Endothelial cell of umbilical vein (primary cell): ENCODE data around the gene CDC14B. TPM values are rescaled to one million over a fixed set of nuclear protein-coding genes. Genes with fewer than 3 reads are reported as not detected.

Experiments
- BruUV-seq: library from RNA; stranded (reverse); fragments of 400-500 nt; replicated peaks from 2 replicates; lab custom pipeline; 2021; lab: Mats Ljungman, UMichigan
- CTCF ChIA-PET: fragments of 300-600, 350-600 bp; sonication (Branson Sonifier 250); formaldehyde crosslinking; loops from one replicate; lab custom pipeline; 2021; ENCODE audit warnings: antibody characterized with exemption, inconsistent platforms; lab: Charles Lee
- POLR2A ChIA-PET: fragments of 300-600, 350-600 bp; sonication (Branson Sonifier 250); formaldehyde crosslinking; loops from one replicate; lab custom pipeline; 2021; ENCODE audit warnings: antibody characterized with exemption, inconsistent platforms; lab: Charles Lee
- DNase-seq: peaks from one replicate; pipeline ENCODE4 v3.0.0-alpha.2; 2011; ENCODE audit warnings: low read depth, low spot score
- FAIRE-seq: peaks from 2 replicates; lab custom pipeline; 2011; peaks lifted over from hg19 to GRCh38; lab: Jason Lieb, UNC
- H2AFZ ChIP-seq: 2 replicates; pipeline ENCODE4 v1.6.0; 2012; ENCODE audit warnings: low read depth, low read length, control low read depth, inconsistent platforms
- H3K27ac ChIP-seq: 2 replicates; pipeline ENCODE4 v1.5.1; 2011; ENCODE audit warnings: low read depth, mild to moderate bottlenecking, control low read depth, low read length, moderate library complexity; ENCODE audit not compliant: insufficient read depth
- H3K27me3 ChIP-seq, 2 experiments: 2 replicates each; pipeline versions ENCODE4 v1.6.0 to v1.6.1; 2011; ENCODE audit warnings: low read length in 2 of 2, mixed read lengths in 1 of 2; ENCODE audit not compliant: control insufficient read depth in 2 of 2, insufficient read depth in 2 of 2
- H3K36me3 ChIP-seq, 2 experiments: 2 replicates in 1 of 2; 3 replicates in 1 of 2; pipeline ENCODE4 v1.5.1; 2011; ENCODE audit warnings: low read length in 2 of 2, mild to moderate bottlenecking in 1 of 2, moderate library complexity in 1 of 2; ENCODE audit not compliant: control insufficient read depth in 2 of 2, insufficient read depth in 2 of 2; ENCODE audit errors: extremely low read depth in 1 of 2
- H3K4me1 ChIP-seq: 3 replicates; pipeline ENCODE4 v1.5.1; 2011; ENCODE audit warnings: mild to moderate bottlenecking, low read length; ENCODE audit not compliant: control insufficient read depth, insufficient read depth; ENCODE audit errors: extremely low read depth
- H3K4me2 ChIP-seq: 2 replicates; pipeline ENCODE4 v1.6.1; 2011; ENCODE audit warnings: low read length, control low read depth, mixed read lengths; ENCODE audit not compliant: insufficient read depth
- H3K4me3 ChIP-seq, 3 experiments: fragments of 200-600 bp in 1 of 3; sonication (generic), shearing (Covaris generic) in 1 of 3; replicated peaks in 1 of 3; 2 replicates each; pipeline ENCODE4 v1.5.1; 2011 to 2016; ENCODE audit warnings: control low read depth in 3 of 3, low read length in 3 of 3, mild to moderate bottlenecking in 2 of 3, inconsistent platforms in 1 of 3, low read depth in 1 of 3, moderate library complexity in 1 of 3; ENCODE audit not compliant: insufficient read depth in 1 of 3
- H3K79me2 ChIP-seq: 2 replicates; pipeline ENCODE4 v1.6.0; 2012; ENCODE audit warnings: low read length, inconsistent platforms; ENCODE audit not compliant: control insufficient read depth, insufficient read depth
- H3K9ac ChIP-seq: replicated peaks from 2 replicates; pipeline ENCODE3; 2011; ENCODE audit warnings: low read length, control low read depth; ENCODE audit not compliant: insufficient read depth; ENCODE audit errors: extremely low read depth
- H3K9me1 ChIP-seq: replicated peaks from 3 replicates; pipeline ENCODE4 v1.6.0; 2011; ENCODE audit warnings: mild to moderate bottlenecking, low read length; ENCODE audit not compliant: control insufficient read depth, insufficient read depth; ENCODE audit errors: extremely low read depth
- H3K9me3 ChIP-seq: replicated peaks from 2 replicates; pipeline ENCODE4 v1.5.1; 2012; ENCODE audit warnings: low read length, inconsistent platforms; ENCODE audit not compliant: control insufficient read depth, insufficient read depth
- H4K20me1 ChIP-seq: replicated peaks from 2 replicates; pipeline ENCODE3; 2011; ENCODE audit warnings: mild to moderate bottlenecking, low read length; ENCODE audit not compliant: control insufficient read depth, insufficient read depth; ENCODE audit errors: extremely low read depth
- EZH2 ChIP-seq: IDR thresholded peaks from 2 replicates; pipeline ENCODE4 v1.6.1; 2012; ENCODE audit warnings: borderline replicate concordance, low read depth, mild to moderate bottlenecking, moderate library complexity, low read length, inconsistent platforms; ENCODE audit not compliant: severe bottlenecking
- FOS ChIP-seq: IDR thresholded peaks from 2 replicates; pipeline ENCODE4 v1.6.1; 2011; ENCODE audit warnings: mild to moderate bottlenecking, low read length, moderate library complexity, borderline replicate concordance; ENCODE audit not compliant: insufficient read depth
- GATA2 ChIP-seq: IDR thresholded peaks from 2 replicates; pipeline ENCODE4 v1.7.0; 2011; ENCODE audit warnings: low read depth, mild to moderate bottlenecking, moderate library complexity, mixed read lengths, low read length; ENCODE audit not compliant: insufficient read length, insufficient read depth
- JUN ChIP-seq: IDR thresholded peaks from 2 replicates; pipeline ENCODE4 v1.6.1; 2011; ENCODE audit warnings: borderline replicate concordance, low read depth; ENCODE audit not compliant: insufficient read length, insufficient read depth
- MYC ChIP-seq: IDR thresholded peaks from one replicate; pipeline ENCODE4 v1.6.1; 2011; ENCODE audit warnings: mild to moderate bottlenecking, low read depth, low read length
- POLR2AphosphoS5 ChIP-seq: IDR thresholded peaks from 2 replicates; pipeline ENCODE4 v1.6.1; 2012; ENCODE audit warnings: low read depth, mild to moderate bottlenecking, control low read depth, low read length, moderate library complexity; ENCODE audit not compliant: insufficient read depth
- dilution Hi-C: fragments of 300-500 bp; cut with MboI; formaldehyde crosslinking; loops from one replicate; pipeline ENCODE4 v1.15.0; 2019; ENCODE audit warnings: low sequenced_read_pairs; ENCODE audit not compliant: extremely low pct_ligation_motif_present
- intact Hi-C: fragments of 100-400 bp; cut with micrococcal nuclease; formaldehyde crosslinking; loops from one replicate; pipeline ENCODE4 v1.10.0; 2022
- polyA plus RNA-seq, 4 experiments: library from polyadenylated mRNA; depleted of rRNA in 3 of 4; stranded (reverse) in 3 of 4; unstranded in 1 of 4; fragments of >200 nt; gene quantifications; 2 replicates each; pipeline versions ENCODE4 v1.2.1 to v1.2.3, GENCODE V29; 2011 to 2012; ENCODE audit warnings: missing spikeins in 1 of 4
- total RNA-seq: library from RNA; stranded (reverse); gene quantifications from 2 replicates; pipeline ENCODE4 v1.2.3, GENCODE V29; 2021
- TF ChIP-seq, protein P1 (sequence below): IDR thresholded peaks from 2 replicates; pipeline ENCODE4 v1.6.1; 2011; ENCODE audit not compliant: insufficient read depth, insufficient read length
- TF ChIP-seq, protein P2 (sequence below), 2 donors: IDR thresholded peaks; 1 replicate in 1 of 2; 2 replicates in 1 of 2; pipeline ENCODE4 v1.5.1; 2011; ENCODE audit warnings: low read length in 2 of 2, mild to moderate bottlenecking in 2 of 2, moderate library complexity in 2 of 2, control low read depth in 1 of 2, inconsistent platforms in 1 of 2, low read depth in 1 of 2; ENCODE audit not compliant: insufficient read depth in 1 of 2; ENCODE audit errors: extremely low read depth in 1 of 2

CDC14B gene
- total and polyA plus RNA-seq, 2 donors (not counting 3 experiments of a cell fraction or from before 2014, with no cell fraction given) = 0.39 to 0.93 TPM

DNA sequence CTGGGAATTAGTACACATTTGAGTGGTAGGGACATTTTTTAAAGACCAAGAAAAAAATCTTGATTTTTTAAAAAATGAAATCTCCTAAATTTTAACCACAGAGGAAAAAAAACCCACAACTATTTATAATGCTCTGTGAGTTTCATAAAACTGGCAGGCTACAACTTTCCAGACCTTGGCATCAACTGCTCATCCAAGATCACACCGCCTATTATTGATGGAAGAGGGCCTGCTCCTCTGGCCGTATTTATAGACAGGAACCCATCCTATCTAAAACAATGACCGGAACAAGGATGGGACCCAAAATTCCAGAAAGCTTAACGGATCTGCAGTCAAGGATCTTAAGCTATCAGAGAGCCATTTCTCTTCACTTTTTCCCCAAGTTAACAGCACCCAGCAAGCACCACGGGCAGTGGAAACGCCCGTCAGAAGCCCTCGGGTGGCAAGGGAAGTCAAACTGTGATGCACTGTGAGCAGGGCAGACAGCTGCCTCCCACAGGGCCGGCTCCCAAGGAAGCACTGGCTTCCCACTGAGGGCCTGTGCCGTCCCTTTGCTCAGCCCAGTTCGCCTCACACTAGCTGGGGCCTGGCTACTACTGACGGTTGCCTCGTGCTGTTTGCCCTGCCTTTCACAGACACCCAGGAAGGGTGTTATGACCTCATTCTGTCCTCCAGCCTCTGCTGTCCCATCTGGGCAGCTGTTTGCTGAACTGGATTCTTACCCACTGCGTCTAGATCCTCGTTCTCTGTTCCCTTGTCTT lies 62.8 kb downstream of the CDC14B start:
- Histone ChIP-seq H3K4me1 (no peaks in the 10 kb centered on the region), H3K27me3 (peaks cover 5 to 6% of the 10 kb centered on the region in 2 experiments), H3K9me1 (no peaks in the 10 kb centered on the region), H3K4me2 (no peak overlapping the region), H3K4me3 (no peak overlapping the region), H2AFZ (no peak overlapping the region), H3K9me3 (no peaks in the 10 kb centered on the region), H4K20me1 (no peaks in the 10 kb centered on the region), H3K79me2 (no peaks in the 10 kb centered on the region), H3K9ac (no peak overlapping the region), H3K36me3 (no peaks in the 10 kb centered on the region), H3K27ac (no peak overlapping the region)
- ChIA-PET POLR2A (no interaction called here), CTCF (interaction anchor here (1.0 kb wide), 3 partner anchors 9 to 30 kb away, joined by 3 to 4 read pairs (median 3); no protein-coding TSS in a partner anchor)
- no TSS peak for BruUV-seq
- dilution Hi-C loops = no loop called here
- intact Hi-C loops = no loop called here
- no peak for FAIRE-seq
- TF ChIP-seq GATA2 = no peak
- no peak for TF ChIP-seq EZH2
- no peak for TF ChIP-seq FOS
- no peak for TF ChIP-seq JUN
- TF ChIP-seq, protein P1, sequence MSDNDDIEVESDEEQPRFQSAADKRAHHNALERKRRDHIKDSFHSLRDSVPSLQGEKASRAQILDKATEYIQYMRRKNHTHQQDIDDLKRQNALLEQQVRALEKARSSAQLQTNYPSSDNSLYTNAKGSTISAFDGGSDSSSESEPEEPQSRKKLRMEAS = no peak
- TF ChIP-seq, protein P2, sequence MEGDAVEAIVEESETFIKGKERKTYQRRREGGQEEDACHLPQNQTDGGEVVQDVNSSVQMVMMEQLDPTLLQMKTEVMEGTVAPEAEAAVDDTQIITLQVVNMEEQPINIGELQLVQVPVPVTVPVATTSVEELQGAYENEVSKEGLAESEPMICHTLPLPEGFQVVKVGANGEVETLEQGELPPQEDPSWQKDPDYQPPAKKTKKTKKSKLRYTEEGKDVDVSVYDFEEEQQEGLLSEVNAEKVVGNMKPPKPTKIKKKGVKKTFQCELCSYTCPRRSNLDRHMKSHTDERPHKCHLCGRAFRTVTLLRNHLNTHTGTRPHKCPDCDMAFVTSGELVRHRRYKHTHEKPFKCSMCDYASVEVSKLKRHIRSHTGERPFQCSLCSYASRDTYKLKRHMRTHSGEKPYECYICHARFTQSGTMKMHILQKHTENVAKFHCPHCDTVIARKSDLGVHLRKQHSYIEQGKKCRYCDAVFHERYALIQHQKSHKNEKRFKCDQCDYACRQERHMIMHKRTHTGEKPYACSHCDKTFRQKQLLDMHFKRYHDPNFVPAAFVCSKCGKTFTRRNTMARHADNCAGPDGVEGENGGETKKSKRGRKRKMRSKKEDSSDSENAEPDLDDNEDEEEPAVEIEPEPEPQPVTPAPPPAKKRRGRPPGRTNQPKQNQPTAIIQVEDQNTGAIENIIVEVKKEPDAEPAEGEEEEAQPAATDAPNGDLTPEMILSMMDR (IDR thresholded peaks at IDR 0.05; ENCODE audit: extremely low read depth in 1 of 2, insufficient read depth in 1 of 2, low read depth in 1 of 2, low read length in 2 of 2) = no peak
- no peak for TF ChIP-seq MYC
- TF ChIP-seq POLR2AphosphoS5 = no peak
- no peak for DNase-seq
